OCI-LY3 (cell line): Measurements from ENCODE around the gene KLLN.
A peak's percentile ranks its signal among the peaks of the same experiment; 100 is the strongest.

ENCODE experiments used
- H2AFZ ChIP-seq: fragments of 200-600, 300-600 bp; shearing (Covaris generic); 2 replicates; pipeline ENCODE4 v1.6.0; 2014; ENCODE audit warnings: antibody characterized with exemption, low read depth, low read length
- H3K27ac ChIP-seq: fragments of 200-600, 300-600 bp; sonication (generic); 2 replicates; pipeline ENCODE4 v1.5.1; 2014; ENCODE audit warnings: mild to moderate bottlenecking, low read length, moderate library complexity, mixed read lengths
- H3K27me3 ChIP-seq: fragments of 200-600, 300-600 bp; sonication (generic); 2 replicates; pipeline ENCODE4 v1.6.1; 2014; ENCODE audit warnings: low read depth, low read length, mixed read lengths
- H3K36me3 ChIP-seq: fragments of 200-600, 300-600 bp; sonication (generic); replicated peaks from 2 replicates; pipeline ENCODE3; 2014; ENCODE audit warnings: low read depth, low read length, mixed read lengths
- H3K4me1 ChIP-seq: fragments of 300-600, 200-600 bp; sonication (generic); 2 replicates; pipeline ENCODE4 v1.6.1; 2014; ENCODE audit warnings: low read length, mixed read lengths
- H3K4me2 ChIP-seq: fragments of 200-600, 300-600 bp; sonication (generic); 2 replicates; pipeline ENCODE4 v1.6.1; 2014; ENCODE audit warnings: low read length, mixed read lengths
- H3K4me3 ChIP-seq: fragments of 300-600, 200-600 bp; sonication (generic); 2 replicates; pipeline ENCODE4 v1.5.1; 2014; ENCODE audit warnings: antibody characterized with exemption, mild to moderate bottlenecking, low read length, moderate library complexity
- H3K79me2 ChIP-seq: fragments of 300-600, 200-600 bp; shearing (Covaris generic); 2 replicates; pipeline ENCODE4 v1.6.1; 2014; ENCODE audit warnings: mild to moderate bottlenecking, low read length, mixed read lengths
- H3K9ac ChIP-seq: fragments of 300-600, 200-600 bp; shearing (Covaris generic); 2 replicates; pipeline ENCODE4 v1.6.0; 2014; ENCODE audit warnings: mild to moderate bottlenecking, low read length, moderate library complexity
- H3K9me3 ChIP-seq: fragments of 200-600, 300-600 bp; shearing (Covaris generic); 2 replicates; pipeline ENCODE4 v1.6.1; 2014; ENCODE audit warnings: low read length, mixed read lengths; ENCODE audit not compliant: insufficient read depth
- H4K20me1 ChIP-seq: fragments of 200-600, 300-600 bp; sonication (generic); 2 replicates; pipeline ENCODE4 v1.6.1; 2016; ENCODE audit warnings: low read length, mixed read lengths; ENCODE audit not compliant: insufficient read depth
- CTCF ChIP-seq: fragments of 200-600, 300-600 bp; sonication (generic); IDR thresholded peaks from 2 replicates; pipeline ENCODE4 v1.5.1; 2014; ENCODE audit warnings: antibody characterized with exemption, low read length, low read depth
- EZH2phosphoT487 ChIP-seq: fragments of 200-600 bp; shearing (Covaris generic); IDR thresholded peaks from 2 replicates; pipeline ENCODE4 v1.6.1; 2018; ENCODE audit warnings: antibody characterized with exemption, mixed run types, low read depth

KLLN gene

DNA sequence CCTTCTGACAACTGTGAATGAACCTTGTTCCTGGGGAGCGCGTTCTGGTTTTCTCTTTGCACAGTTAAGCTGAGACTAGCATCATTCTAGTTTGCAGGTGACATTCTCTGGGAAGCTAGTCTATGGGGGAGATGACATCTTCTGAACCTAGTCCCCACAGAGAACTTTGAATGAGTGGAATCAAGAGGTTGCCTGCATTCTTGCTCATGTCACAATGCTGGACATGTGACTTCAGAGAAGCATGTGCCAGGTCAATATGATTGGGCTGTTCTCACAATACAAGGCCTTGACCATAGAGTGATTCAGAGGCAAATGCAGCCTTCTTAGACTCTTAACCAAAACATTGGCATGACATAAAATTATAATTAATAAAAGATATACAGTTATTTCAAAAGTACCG is 22.1 kb downstream of the KLLN start:
- TF ChIP-seq EZH2phosphoT487, result no peak
- TF ChIP-seq CTCF, result no peak
- Histone ChIP-seq H4K20me1 (no peaks in the 10 kb centered on the region), H3K4me2 (no peak overlapping the region), H3K9me3 (no peaks in the 10 kb centered on the region), H3K27ac (no peak overlapping the region), H3K4me3 (no peak overlapping the region), H3K4me1 (peaks cover 29% of the 10 kb centered on the region), H3K27me3 (no peaks in the 10 kb centered on the region), H3K36me3 (no peaks in the 10 kb centered on the region), H3K9ac (no peak overlapping the region), H3K79me2 (no peaks in the 10 kb centered on the region), H2AFZ (no peak overlapping the region)

DNA sequence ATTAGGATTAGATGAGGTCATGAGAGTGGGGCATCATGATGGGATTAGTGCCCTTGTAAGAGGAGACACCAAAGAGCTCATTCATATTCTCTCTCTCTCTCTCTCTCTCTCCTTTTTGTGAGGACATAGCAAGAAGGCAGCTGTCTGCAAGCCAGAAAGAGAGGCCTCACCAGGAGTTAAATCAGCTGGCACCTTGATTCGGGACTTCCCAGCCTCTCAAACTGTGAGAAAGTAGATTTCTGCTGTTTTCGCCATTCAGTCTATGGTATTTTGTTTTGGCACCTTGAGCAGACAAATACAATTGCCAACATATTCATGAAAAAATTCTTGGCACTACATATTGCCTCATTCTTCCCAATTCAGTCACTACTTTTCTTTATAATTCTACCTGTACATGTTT is 24.7 kb downstream of the KLLN start:
- Histone ChIP-seq H3K79me2 (no peaks in the 10 kb centered on the region), H3K4me1 (peaks cover 35% of the 10 kb centered on the region), H2AFZ (no peak overlapping the region), H3K9me3 (no peaks in the 10 kb centered on the region), H3K27ac (peak overlapping the region; percentile 26), H4K20me1 (no peaks in the 10 kb centered on the region), H3K27me3 (no peaks in the 10 kb centered on the region), H3K9ac (no peak overlapping the region), H3K36me3 (no peaks in the 10 kb centered on the region), H3K4me3 (no peak overlapping the region), H3K4me2 (peak overlapping the region; percentile 24)
- no peak for TF ChIP-seq CTCF
- TF ChIP-seq EZH2phosphoT487, result no peak

GRCh38 chr10:87837445-87837844 is 25.9 kb downstream of the KLLN start:
- no peak overlapping the region for H2AFZ ChIP-seq
- H3K4me2 ChIP-seq, result peak overlapping the region; percentile 38
- no peaks in the 10 kb centered on the region for H3K27me3 ChIP-seq
- TF ChIP-seq CTCF (no peak), EZH2phosphoT487 (no peak)
- H3K36me3 ChIP-seq, result no peaks in the 10 kb centered on the region
- no peaks in the 10 kb centered on the region for H4K20me1 ChIP-seq
- H3K4me1 ChIP-seq, result peaks cover 35% of the 10 kb centered on the region
- no peak overlapping the region for H3K9ac ChIP-seq
- no peaks in the 10 kb centered on the region for H3K9me3 ChIP-seq
- H3K27ac ChIP-seq, result peak overlapping the region; percentile 46
- no peak overlapping the region for H3K4me3 ChIP-seq
- H3K79me2 ChIP-seq, result no peaks in the 10 kb centered on the region

DNA sequence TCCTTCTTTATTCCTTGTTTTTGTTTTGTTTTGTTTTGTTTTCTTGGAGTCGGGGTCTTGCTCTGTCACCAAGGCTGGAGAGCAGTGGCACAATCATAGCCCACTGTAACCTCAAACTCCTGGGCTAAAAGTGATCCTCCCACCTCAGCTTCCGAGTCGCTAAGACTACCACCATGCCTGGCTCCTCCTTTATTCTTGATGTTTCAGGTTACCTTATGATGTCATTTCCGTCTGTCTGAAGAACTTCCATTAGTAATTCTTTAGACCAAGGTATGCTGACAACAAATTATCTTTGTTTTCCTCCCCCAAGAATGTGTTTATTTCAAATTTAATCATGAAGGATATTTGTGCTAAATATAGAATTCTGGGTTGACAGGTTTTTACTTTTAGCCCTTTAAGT is 27.2 kb downstream of the KLLN start:
- H3K36me3 ChIP-seq, result no peaks in the 10 kb centered on the region
- TF ChIP-seq EZH2phosphoT487, result no peak
- TF ChIP-seq CTCF, result no peak
- H4K20me1 ChIP-seq, result no peaks in the 10 kb centered on the region

More for the DNA sequence above, 27.2 kb downstream of the KLLN start:
- Histone ChIP-seq H3K27ac (no peak overlapping the region), H3K9me3 (no peaks in the 10 kb centered on the region), H3K4me2 (no peak overlapping the region), H3K27me3 (no peaks in the 10 kb centered on the region), H2AFZ (no peak overlapping the region), H3K4me3 (no peak overlapping the region), H3K9ac (no peak overlapping the region), H3K79me2 (no peaks in the 10 kb centered on the region), H3K4me1 (peaks cover 35% of the 10 kb centered on the region)
